GM12878 (cell line): ENCODE results near the gene LPCAT3. TPM values are rescaled to one million over a fixed set of nuclear protein-coding genes. Genes with fewer than 3 reads are reported as not detected.

ENCODE experiments used
- DPF2 ChIP-seq: fragments of 450-650 bp; IDR thresholded peaks from 2 replicates; pipeline ENCODE4 v1.6.1; 2017; ENCODE audit warnings: mild to moderate bottlenecking
- HDGF ChIP-seq: fragments of 450-650 bp; IDR thresholded peaks from 2 replicates; pipeline ENCODE4 v1.6.1; 2016; ENCODE audit warnings: antibody characterized with exemption
- NFXL1 ChIP-seq: fragments of 450-650 bp; IDR thresholded peaks from 2 replicates; pipeline ENCODE4 v1.6.1; 2017; ENCODE audit warnings: antibody characterized with exemption, mild to moderate bottlenecking, borderline replicate concordance
- REST ChIP-seq: IDR thresholded peaks from 2 replicates; pipeline ENCODE4 v1.6.1; 2012; ENCODE audit warnings: mild to moderate bottlenecking, low read depth, low read length
- SIX5 ChIP-seq: IDR thresholded peaks from 2 replicates; pipeline ENCODE4 v1.6.1; 2011; ENCODE audit warnings: mild to moderate bottlenecking, low read depth, low read length, moderate library complexity; ENCODE audit not compliant: severe bottlenecking
- ZNF24 ChIP-seq: fragments of 450-650 bp; IDR thresholded peaks from 2 replicates; pipeline ENCODE4 v1.6.1; 2017; ENCODE audit warnings: antibody characterized with exemption, mild to moderate bottlenecking
- ZNF687 ChIP-seq: fragments of 450-650 bp; IDR thresholded peaks from 2 replicates; pipeline ENCODE4 v1.6.1; 2017; ENCODE audit warnings: mild to moderate bottlenecking, moderate library complexity
- polyA plus RNA-seq, 11 experiments: library from polyadenylated mRNA; depleted of rRNA in 4 of 11; unstranded in 6 of 11; stranded (reverse) in 5 of 11; fragments of >200 nt; fragmentation: Nextera tagmentation in 4 of 11; fragmentation: Illumina TruSeq in 1 of 11; extraction: Ambion mirVana in 4 of 11; extraction: Trizol in 1 of 11; gene quantifications; 1 replicate in 1 of 11; 2 replicates in 10 of 11; pipeline versions ENCODE4 v1.2.1 to v1.2.3, GENCODE V29; 2011 to 2016; ENCODE audit warnings: inconsistent platforms in 2 of 11, missing spikeins in 2 of 11, low read depth in 1 of 11
- total RNA-seq, 4 experiments: library from RNA; depleted of rRNA in 3 of 4; stranded (reverse); fragments of >200 nt in 3 of 4; fragmentation: Illumina TruSeq in 1 of 4; extraction: Trizol in 1 of 4; gene quantifications; 2 replicates each; pipeline versions ENCODE4 v1.2.1 to v1.2.3, GENCODE V29; 2013 to 2021
- TF ChIP-seq, protein P1 (sequence below): fragments of 450-650 bp; IDR thresholded peaks from 2 replicates; pipeline ENCODE4 v1.6.1; 2016; ENCODE audit warnings: mild to moderate bottlenecking

Gene LPCAT3
- total and polyA plus RNA-seq, 10 of the 15 experiments (the other 5 are each of a cell fraction or from before 2014, with no cell fraction given) = 2.6 to 48.3 (median 23.0) TPM

- TF ChIP-seq ZNF687 = peak; percentile 71
- no peak; the same call in none of the 2 replicates for TF ChIP-seq DPF2
- TF ChIP-seq REST = no peak
- TF ChIP-seq, protein P1, sequence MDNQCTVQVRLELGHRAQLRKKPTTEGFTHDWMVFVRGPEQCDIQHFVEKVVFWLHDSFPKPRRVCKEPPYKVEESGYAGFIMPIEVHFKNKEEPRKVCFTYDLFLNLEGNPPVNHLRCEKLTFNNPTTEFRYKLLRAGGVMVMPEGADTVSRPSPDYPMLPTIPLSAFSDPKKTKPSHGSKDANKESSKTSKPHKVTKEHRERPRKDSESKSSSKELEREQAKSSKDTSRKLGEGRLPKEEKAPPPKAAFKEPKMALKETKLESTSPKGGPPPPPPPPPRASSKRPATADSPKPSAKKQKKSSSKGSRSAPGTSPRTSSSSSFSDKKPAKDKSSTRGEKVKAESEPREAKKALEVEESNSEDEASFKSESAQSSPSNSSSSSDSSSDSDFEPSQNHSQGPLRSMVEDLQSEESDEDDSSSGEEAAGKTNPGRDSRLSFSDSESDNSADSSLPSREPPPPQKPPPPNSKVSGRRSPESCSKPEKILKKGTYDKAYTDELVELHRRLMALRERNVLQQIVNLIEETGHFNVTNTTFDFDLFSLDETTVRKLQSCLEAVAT = peak; percentile 86
- peak; percentile 69; the same call in 1 of the 2 replicates for TF ChIP-seq HDGF
- TF ChIP-seq ZNF24 = no peak
- TF ChIP-seq NFXL1 = no peak
- no peak for TF ChIP-seq SIX5
Measured at GRCh38 chr12:6950811-6951540, 67.3 kb downstream of the LPCAT3 start, which contains the start of gene PTPN6 (continued).
